GM12864 (cell line): Measurements from ENCODE around the gene LMO3.
"Not testable (repeated sequence)": the region's sequence is repeated elsewhere in the genome, so short reads cannot be mapped to it uniquely, and the experiment has no call there.

Experiments
- DNase-seq: peaks from one replicate; pipeline ENCODE4 v3.0.0-alpha.2; 2011; ENCODE audit warnings: low read depth
- H3K4me3 ChIP-seq: 2 replicates; pipeline ENCODE4 v1.5.1; 2011; ENCODE audit warnings: mild to moderate bottlenecking, low read depth, low read length, control low read depth
- TF ChIP-seq, protein P1 (sequence below): IDR thresholded peaks from 2 replicates; pipeline ENCODE4 v1.5.1; 2011; ENCODE audit warnings: low read depth, mild to moderate bottlenecking, moderate library complexity, low read length, control low read depth, inconsistent platforms; ENCODE audit errors: missing control alignments

Gene LMO3

DNA sequence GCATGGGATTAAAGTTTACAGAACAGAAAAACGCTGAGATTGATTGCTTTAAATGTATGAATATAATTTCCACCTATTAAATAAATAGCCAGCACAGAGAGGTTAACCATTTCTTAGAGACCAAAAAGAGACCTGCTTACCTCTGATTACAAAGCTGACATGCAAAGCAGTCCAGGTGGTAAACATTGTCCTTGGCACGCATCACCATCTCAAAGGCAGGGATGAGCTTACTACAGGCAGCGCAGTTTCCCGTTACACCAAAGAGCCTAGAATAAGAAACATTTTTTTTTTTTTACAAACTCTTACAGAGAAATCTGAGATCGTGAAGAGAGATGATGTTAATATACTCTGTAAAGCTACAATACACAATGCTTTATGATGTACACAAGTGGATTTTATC lies 45.7 kb downstream of the LMO3 start:
- no peak overlapping the region for H3K4me3 ChIP-seq
- TF ChIP-seq, protein P1, sequence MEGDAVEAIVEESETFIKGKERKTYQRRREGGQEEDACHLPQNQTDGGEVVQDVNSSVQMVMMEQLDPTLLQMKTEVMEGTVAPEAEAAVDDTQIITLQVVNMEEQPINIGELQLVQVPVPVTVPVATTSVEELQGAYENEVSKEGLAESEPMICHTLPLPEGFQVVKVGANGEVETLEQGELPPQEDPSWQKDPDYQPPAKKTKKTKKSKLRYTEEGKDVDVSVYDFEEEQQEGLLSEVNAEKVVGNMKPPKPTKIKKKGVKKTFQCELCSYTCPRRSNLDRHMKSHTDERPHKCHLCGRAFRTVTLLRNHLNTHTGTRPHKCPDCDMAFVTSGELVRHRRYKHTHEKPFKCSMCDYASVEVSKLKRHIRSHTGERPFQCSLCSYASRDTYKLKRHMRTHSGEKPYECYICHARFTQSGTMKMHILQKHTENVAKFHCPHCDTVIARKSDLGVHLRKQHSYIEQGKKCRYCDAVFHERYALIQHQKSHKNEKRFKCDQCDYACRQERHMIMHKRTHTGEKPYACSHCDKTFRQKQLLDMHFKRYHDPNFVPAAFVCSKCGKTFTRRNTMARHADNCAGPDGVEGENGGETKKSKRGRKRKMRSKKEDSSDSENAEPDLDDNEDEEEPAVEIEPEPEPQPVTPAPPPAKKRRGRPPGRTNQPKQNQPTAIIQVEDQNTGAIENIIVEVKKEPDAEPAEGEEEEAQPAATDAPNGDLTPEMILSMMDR, result no peak
- no peak for DNase-seq

DNA sequence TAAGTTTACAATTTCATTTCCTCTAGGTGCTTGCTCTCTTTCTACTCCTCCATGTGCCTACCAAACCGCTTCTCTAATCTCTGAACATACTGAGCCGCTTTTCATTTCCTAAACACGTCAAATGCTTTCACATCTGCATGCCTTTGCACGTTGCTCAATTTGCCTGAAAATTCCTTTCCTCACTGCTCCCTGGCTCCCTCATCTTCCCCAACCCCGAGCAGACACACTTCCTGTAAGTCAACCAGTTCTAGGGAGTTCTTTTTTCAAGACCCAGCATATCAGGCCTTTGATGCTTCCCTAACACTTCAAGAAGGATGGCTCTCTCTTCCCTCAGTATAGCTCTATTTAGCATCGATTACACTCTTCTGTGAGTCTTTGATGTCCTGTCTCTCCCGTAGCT lies 50.3 kb downstream of the LMO3 start:
- TF ChIP-seq, protein P1, result no peak
- H3K4me3 ChIP-seq, result no peak overlapping the region
- no peak for DNase-seq

DNA sequence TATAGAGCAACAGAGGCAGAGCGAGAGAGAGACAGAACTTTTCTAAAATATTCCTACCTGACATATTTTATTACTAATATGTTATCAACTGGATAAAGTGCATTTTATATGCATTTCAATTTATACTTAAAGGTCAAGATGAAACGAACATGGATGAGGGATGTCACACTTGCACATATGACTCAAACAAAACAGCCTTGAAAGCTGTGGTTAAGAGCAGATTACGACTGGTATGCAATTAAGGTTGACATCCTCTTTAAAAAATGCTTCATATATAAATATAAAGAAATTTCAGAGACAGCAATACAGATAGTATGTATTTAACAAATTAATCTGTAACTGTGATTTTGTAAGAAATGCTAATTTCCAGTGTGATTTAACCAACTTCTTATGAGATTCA lies 52.5 kb downstream of the LMO3 start:
- no peak overlapping the region for H3K4me3 ChIP-seq
- TF ChIP-seq, protein P1, result no peak
- DNase-seq, result no peak

DNA sequence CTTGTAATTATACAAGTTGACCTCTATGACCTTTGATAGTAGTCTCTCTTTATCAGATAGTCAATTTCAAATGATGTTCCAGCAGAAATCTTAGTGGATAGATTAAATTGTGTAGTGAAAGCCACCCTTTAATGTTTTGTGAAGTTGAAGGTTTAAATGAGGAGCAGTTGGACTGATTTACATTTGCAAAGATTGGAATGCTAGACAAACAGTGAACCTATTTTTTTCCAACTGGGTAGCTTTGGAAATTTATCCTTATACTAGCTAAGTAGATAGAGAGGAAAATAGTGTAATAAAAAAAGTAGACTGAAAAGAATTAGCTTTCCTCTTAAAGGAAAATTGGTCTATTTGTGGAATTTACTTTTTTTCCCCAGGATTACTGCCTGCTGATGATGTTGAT lies 53.7 kb downstream of the LMO3 start:
- DNase-seq, result no peak
- TF ChIP-seq, protein P1, result no peak
- no peak overlapping the region for H3K4me3 ChIP-seq

DNA sequence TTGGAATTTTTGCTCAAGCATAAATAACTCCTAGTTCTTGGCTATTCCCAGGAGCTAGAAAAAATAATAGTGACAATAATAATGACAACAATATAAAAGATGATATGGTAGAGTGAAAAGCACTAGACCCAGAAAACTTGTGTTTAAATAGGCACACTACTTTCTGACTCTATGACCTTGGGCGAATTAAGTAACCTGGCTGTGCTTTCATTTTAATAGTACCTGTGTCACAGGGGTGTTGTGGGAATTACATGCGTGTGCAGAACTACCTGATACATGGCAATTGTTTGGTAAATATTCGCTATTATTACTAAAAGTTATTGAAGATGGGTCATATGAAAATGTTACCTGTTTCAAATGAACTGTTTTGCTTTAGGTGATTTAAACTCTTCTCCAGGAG lies 60.1 kb downstream of the LMO3 start:
- TF ChIP-seq, protein P1, result no peak
- H3K4me3 ChIP-seq, result no peak overlapping the region
- no peak for DNase-seq

DNA sequence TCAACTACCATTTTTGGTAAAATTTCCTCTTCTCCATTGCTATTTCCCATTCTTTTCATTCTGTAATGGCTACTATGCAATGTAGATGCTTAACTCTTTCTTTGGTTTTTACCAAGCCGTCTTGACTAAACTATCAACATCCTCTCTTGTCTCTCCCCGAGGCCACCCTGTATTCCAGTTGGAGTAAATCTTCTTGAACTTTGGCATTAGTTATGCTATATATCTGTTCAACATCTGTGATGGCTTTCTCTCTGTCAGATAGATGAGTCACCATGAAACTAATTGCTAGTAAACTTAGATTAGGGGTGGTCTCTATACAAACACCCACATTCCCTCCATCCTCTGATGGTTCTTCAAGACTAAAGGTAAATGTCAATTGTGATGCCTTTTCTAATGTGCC lies 63.4 kb downstream of the LMO3 start:
- H3K4me3 ChIP-seq, result no peak overlapping the region
- TF ChIP-seq, protein P1, result no peak

DNA sequence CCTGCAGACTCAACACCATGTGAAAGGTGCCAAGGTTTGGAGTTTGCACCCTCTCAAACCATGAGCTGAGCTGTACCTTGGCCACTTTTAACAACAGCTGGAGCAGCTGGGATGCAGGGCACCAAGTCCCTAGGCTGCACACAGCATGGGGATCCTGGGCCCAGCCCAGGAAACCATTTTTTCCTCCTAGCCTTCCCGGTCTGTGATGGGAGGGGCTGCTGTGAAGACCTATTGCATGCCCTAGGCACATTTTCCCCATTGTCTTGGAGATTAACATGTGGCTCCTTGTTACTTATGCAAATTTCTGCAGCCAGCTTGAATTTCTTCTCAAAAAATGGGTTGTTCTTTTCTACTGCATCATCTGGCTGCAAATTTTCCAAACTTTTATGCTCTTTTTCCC lies 68.3 kb downstream of the LMO3 start:
- not testable (repeated sequence) for H3K4me3 ChIP-seq, DNase-seq

More for the DNA sequence above, 63.4 kb downstream of the LMO3 start:
- no peak for DNase-seq

DNA sequence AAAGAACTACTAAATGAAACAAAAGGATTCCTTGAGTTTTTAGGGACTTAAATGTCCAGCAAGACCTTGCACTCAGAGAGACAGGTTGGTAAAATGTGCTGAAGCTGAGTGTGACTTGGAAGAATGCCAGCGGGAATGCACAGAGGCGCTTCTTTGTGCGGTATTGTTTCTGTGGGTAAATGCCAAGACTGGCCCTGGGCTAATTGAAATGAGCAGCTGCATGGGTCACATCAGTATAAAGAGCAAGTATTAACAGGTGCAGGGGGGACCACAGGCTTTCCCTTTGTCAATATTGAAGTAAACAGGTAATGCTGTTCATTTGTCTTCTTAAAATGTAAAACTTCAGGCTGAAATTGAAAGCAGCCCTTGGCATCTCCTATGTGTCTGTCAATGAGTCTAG lies 74.3 kb downstream of the LMO3 start:
- TF ChIP-seq, protein P1, result no peak
- no peak overlapping the region for H3K4me3 ChIP-seq
- no peak for DNase-seq
